ENCODE measurements around the gene WWOX.

DNA sequence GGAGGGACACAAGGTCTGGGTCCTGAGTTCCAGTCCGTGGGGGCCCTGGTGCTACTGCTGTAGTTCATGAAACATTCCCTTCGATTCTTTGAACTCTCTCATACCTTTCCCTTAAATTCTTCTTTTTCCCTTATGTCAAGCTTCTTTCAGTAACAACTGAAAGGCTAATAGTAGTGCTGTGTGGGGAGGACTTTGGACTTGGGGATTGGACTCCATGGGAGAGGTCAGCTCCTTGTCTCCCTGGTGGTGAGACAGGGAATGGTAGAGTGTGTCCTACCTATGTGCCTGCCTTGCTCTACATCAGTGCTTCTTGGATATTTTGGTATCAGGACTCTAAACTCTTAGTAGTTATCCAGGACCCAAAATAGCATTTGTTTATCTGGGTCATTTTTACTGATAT is 628.1 kb downstream of the WWOX start:
- TF ChIP-seq, protein P1, sequence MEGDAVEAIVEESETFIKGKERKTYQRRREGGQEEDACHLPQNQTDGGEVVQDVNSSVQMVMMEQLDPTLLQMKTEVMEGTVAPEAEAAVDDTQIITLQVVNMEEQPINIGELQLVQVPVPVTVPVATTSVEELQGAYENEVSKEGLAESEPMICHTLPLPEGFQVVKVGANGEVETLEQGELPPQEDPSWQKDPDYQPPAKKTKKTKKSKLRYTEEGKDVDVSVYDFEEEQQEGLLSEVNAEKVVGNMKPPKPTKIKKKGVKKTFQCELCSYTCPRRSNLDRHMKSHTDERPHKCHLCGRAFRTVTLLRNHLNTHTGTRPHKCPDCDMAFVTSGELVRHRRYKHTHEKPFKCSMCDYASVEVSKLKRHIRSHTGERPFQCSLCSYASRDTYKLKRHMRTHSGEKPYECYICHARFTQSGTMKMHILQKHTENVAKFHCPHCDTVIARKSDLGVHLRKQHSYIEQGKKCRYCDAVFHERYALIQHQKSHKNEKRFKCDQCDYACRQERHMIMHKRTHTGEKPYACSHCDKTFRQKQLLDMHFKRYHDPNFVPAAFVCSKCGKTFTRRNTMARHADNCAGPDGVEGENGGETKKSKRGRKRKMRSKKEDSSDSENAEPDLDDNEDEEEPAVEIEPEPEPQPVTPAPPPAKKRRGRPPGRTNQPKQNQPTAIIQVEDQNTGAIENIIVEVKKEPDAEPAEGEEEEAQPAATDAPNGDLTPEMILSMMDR (IDR thresholded peaks at IDR 0.05), result no peak
- TF ChIP-seq POLR2A (IDR thresholded peaks at IDR 0.05) (no peak), EP300 (IDR thresholded peaks at IDR 0.05) (no peak)
